CD14-positive monocyte (primary cell): Measurements from ENCODE around the gene RBM12. TPM values are rescaled to one million over a fixed set of nuclear protein-coding genes. Genes with fewer than 3 reads are reported as not detected.
A peak's percentile ranks its signal among the peaks of the same experiment; 100 is the strongest.

Experiments
- DNase-seq, 3 donors: peaks; one replicate each; pipeline ENCODE4 v3.0.0-alpha.2; 2011 to 2022
- H2AFZ ChIP-seq: 2 replicates; pipeline ENCODE4 v1.6.0; 2012; ENCODE audit warnings: mild to moderate bottlenecking, low read depth, low read length, inconsistent platforms; ENCODE audit not compliant: insufficient read depth, poor library complexity, severe bottlenecking
- H3K27ac ChIP-seq, 2 donors: 1 replicate in 1 of 2; 2 replicates in 1 of 2; pipeline ENCODE4 v1.5.1; 2012 to 2013; ENCODE audit warnings: low read length in 2 of 2, control low read depth in 1 of 2, inconsistent platforms in 1 of 2, low read depth in 1 of 2, mild to moderate bottlenecking in 1 of 2
- H3K27me3 ChIP-seq, 2 donors: one replicate each; pipeline versions ENCODE4 v1.6.0 to v1.6.1; 2011 to 2013; ENCODE audit warnings: low read length in 2 of 2; ENCODE audit not compliant: control insufficient read depth in 2 of 2, insufficient read depth in 2 of 2
- H3K36me3 ChIP-seq, 2 donors: replicated peaks in 1 of 2; 1 replicate in 1 of 2; 2 replicates in 1 of 2; pipeline versions ENCODE4 v1.5.1 to v1.6.1; 2012 to 2013; ENCODE audit warnings: low read length in 2 of 2, control low read depth in 1 of 2, inconsistent platforms in 1 of 2, mild to moderate bottlenecking in 1 of 2; ENCODE audit not compliant: insufficient read depth in 2 of 2, control insufficient read depth in 1 of 2
- H3K4me1 ChIP-seq, 2 donors: 1 replicate in 1 of 2; 2 replicates in 1 of 2; pipeline versions ENCODE4 v1.5.1 to v1.6.1; 2012 to 2013; ENCODE audit warnings: low read length in 2 of 2, control low read depth in 1 of 2, inconsistent platforms in 1 of 2, mild to moderate bottlenecking in 1 of 2, moderate library complexity in 1 of 2; ENCODE audit not compliant: insufficient read depth in 2 of 2, control insufficient read depth in 1 of 2
- H3K4me2 ChIP-seq: replicated peaks from 2 replicates; pipeline ENCODE3; 2012; ENCODE audit warnings: low read length, moderate library complexity, mild to moderate bottlenecking; ENCODE audit not compliant: poor library complexity, severe bottlenecking; ENCODE audit errors: extremely low read depth
- H3K4me3 ChIP-seq, 3 experiments: fragments of 200-600 bp in 1 of 3; sonication (generic) in 1 of 3; replicated peaks in 1 of 3; 1 replicate in 2 of 3; 2 replicates in 1 of 3; pipeline ENCODE4 v1.5.1; 2011 to 2013; ENCODE audit warnings: low read length in 3 of 3, mild to moderate bottlenecking in 3 of 3, control low read depth in 2 of 3, low read depth in 2 of 3, inconsistent platforms in 1 of 3, moderate library complexity in 1 of 3
- H3K79me2 ChIP-seq: 2 replicates; pipeline ENCODE4 v1.6.0; 2012; ENCODE audit warnings: mild to moderate bottlenecking, control low read depth, inconsistent platforms, low read length, moderate library complexity; ENCODE audit not compliant: insufficient read depth
- H3K9ac ChIP-seq: 2 replicates; pipeline ENCODE4 v1.6.0; 2017; ENCODE audit warnings: low read length, mild to moderate bottlenecking; ENCODE audit not compliant: insufficient read depth, poor library complexity, severe bottlenecking
- H3K9me3 ChIP-seq, 2 donors: replicated peaks in 1 of 2; 1 replicate in 1 of 2; 2 replicates in 1 of 2; pipeline versions ENCODE4 v1.5.1 to v1.6.1; 2012 to 2013; ENCODE audit warnings: low read length in 2 of 2, control low read depth in 1 of 2; ENCODE audit not compliant: control insufficient read depth in 1 of 2, insufficient read depth in 1 of 2
- H4K20me1 ChIP-seq: 2 replicates; pipeline ENCODE4 v1.6.0; 2012; ENCODE audit warnings: mild to moderate bottlenecking, low read length, control low read depth, moderate library complexity; ENCODE audit not compliant: insufficient read depth
- H3K27ac Mint-ChIP-seq, 7 donors: one replicate each; pipeline ENCODE4 v1.8.0; 2020; ENCODE audit warnings: mild to moderate bottlenecking in 7 of 7, mixed read lengths in 7 of 7, moderate library complexity in 6 of 7, inconsistent platforms in 2 of 7
- H3K27me3 Mint-ChIP-seq, 3 donors: one replicate each; pipeline ENCODE4 v1.8.0; 2021 to 2022; ENCODE audit warnings: low read depth in 3 of 3, mild to moderate bottlenecking in 3 of 3, mixed read lengths in 3 of 3, moderate library complexity in 3 of 3, inconsistent platforms in 1 of 3
- H3K36me3 Mint-ChIP-seq, 2 donors: one replicate each; pipeline ENCODE4 v1.8.0; 2020; ENCODE audit warnings: mixed read lengths in 2 of 2, inconsistent platforms in 1 of 2, mild to moderate bottlenecking in 1 of 2
- H3K4me1 Mint-ChIP-seq: one replicate; pipeline ENCODE4 v1.8.0; 2020; ENCODE audit warnings: mild to moderate bottlenecking, mixed read lengths
- H3K4me3 Mint-ChIP-seq, 2 donors: one replicate each; pipeline ENCODE4 v1.8.0; 2020; ENCODE audit warnings: mild to moderate bottlenecking in 2 of 2, mixed read lengths in 2 of 2, moderate library complexity in 1 of 2
- H3K9me3 Mint-ChIP-seq, 7 donors: one replicate each; pipeline ENCODE4 v1.8.0; 2020 to 2022; ENCODE audit warnings: mixed read lengths in 7 of 7, mild to moderate bottlenecking in 6 of 7, moderate library complexity in 6 of 7, inconsistent platforms in 2 of 7
- WGBS: methylation state at CpG from one replicate; pipeline ENCODE4 v1.1.5; 2013; ENCODE audit warnings: missing lambda C conversion rate; ENCODE audit not compliant: insufficient coverage; 5-methylcytosine and 5-hydroxymethylcytosine counted together
- intact Hi-C, 2 donors: fragments of 100-400 bp; cut with micrococcal nuclease; formaldehyde crosslinking; loops; one replicate each; pipeline versions ENCODE4 v1.15.0 to v1.15.1; 2023
- polyA plus RNA-seq, 3 donors: library from polyadenylated mRNA; depleted of rRNA in 1 of 3; unstranded in 2 of 3; stranded (reverse) in 1 of 3; fragments of 300-500 nt in 2 of 3; fragments of >200 nt in 1 of 3; fragmentation: Illumina TruSeq in 2 of 3; gene quantifications; 1 replicate in 2 of 3; 2 replicates in 1 of 3; pipeline ENCODE4 v1.2.3, GENCODE V29; 2012 to 2021
- TF ChIP-seq, protein P1 (sequence below): fragments of 200-600 bp; IDR thresholded peaks from one replicate; pipeline ENCODE4 v1.8.0; 2022; ENCODE audit warnings: antibody characterized with exemption, mild to moderate bottlenecking

The RBM12 gene
- polyA plus RNA-seq, 3 donors: 21.5 to 32.8 (median 30.4) TPM

DNA sequence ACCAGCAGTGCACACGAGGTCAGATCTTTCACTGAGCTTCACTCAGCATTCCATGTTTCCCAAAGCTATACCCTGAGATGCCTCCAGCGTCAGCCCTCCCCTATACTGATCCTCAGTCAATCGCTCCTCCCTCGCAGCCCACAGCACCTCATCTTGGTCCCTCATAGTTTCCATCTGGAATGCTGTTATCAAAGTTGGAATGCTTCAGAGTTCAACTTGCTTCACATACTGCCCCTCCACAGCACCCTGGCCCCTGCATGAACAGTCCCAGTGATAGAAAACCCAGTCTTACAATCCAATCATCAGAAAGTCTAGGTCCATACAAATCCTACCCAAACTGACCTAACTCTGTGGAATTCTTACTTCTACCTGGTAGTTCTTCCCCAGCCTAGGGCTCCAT, 29.0 kb downstream of the RBM12 start:
- H3K4me2 ChIP-seq: no peak overlapping the region
- H3K9ac ChIP-seq: no peak overlapping the region
- WGBS: 96% methylated on average over 4 of the region's 4 CpGs
- peaks cover 19 to 25% of the 10 kb centered on the region in 2 donors for H3K36me3 Mint-ChIP-seq
- no peaks in the 10 kb centered on the region for H3K9me3 ChIP-seq
- no peaks in the 10 kb centered on the region for H3K27me3 Mint-ChIP-seq
- H3K4me1 ChIP-seq: no peaks in the 10 kb centered on the region
- H3K4me3 Mint-ChIP-seq: no peak overlapping the region
- peak overlapping the region in 3 of 7 donors; percentile 13 to 44 (median 21) for H3K27ac Mint-ChIP-seq
- peaks cover 20 to 24% of the 10 kb centered on the region in 2 donors for H3K36me3 ChIP-seq
- H3K27ac ChIP-seq: no peak overlapping the region
- no peak for DNase-seq
- no peaks in the 10 kb centered on the region for H3K27me3 ChIP-seq
- no peak overlapping the region for H3K4me3 ChIP-seq
- TF ChIP-seq, protein P1, sequence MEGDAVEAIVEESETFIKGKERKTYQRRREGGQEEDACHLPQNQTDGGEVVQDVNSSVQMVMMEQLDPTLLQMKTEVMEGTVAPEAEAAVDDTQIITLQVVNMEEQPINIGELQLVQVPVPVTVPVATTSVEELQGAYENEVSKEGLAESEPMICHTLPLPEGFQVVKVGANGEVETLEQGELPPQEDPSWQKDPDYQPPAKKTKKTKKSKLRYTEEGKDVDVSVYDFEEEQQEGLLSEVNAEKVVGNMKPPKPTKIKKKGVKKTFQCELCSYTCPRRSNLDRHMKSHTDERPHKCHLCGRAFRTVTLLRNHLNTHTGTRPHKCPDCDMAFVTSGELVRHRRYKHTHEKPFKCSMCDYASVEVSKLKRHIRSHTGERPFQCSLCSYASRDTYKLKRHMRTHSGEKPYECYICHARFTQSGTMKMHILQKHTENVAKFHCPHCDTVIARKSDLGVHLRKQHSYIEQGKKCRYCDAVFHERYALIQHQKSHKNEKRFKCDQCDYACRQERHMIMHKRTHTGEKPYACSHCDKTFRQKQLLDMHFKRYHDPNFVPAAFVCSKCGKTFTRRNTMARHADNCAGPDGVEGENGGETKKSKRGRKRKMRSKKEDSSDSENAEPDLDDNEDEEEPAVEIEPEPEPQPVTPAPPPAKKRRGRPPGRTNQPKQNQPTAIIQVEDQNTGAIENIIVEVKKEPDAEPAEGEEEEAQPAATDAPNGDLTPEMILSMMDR: no peak
- intact Hi-C loops: no loop called here
- H4K20me1 ChIP-seq: peaks cover 72% of the 10 kb centered on the region
- H3K79me2 ChIP-seq: peaks cover 38% of the 10 kb centered on the region
- no peaks in the 10 kb centered on the region for H3K9me3 Mint-ChIP-seq
- no peak overlapping the region for H2AFZ ChIP-seq
- peaks cover 3% of the 10 kb centered on the region for H3K4me1 Mint-ChIP-seq

DNA sequence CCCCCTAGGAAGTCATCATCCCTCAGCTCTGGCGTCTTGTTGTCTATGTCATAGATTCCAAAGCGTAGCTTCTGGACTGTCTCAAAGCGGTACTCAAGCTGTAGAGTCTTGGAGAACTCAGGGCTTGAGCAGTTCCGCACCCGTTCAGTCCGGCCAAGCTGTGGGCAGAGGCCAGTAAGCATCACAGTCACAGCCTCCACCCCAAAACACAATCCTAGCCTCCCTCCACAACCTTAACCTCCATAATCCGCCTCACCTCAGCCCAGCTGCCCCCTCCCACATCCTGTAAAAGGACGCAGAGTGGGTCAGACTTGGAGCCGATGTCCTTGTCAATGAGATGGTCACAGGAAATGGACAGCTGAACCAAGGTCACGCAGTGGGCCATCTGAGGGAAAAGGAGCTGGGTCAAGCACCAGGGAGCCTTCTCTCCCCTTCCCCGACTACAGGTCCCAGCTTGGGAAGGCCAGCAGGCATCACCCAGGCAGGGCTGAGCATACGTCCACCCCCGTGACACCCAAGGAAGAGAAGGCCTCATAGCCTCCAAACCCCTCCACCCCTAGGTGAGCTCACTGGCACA, 32.1 kb downstream of the RBM12 start:
- no peak for DNase-seq
- Mint-ChIP-seq H3K9me3 (no peaks in the 10 kb centered on the region), H3K4me3 (no peak overlapping the region), H3K36me3 (peaks cover 31 to 49% of the 10 kb centered on the region in 2 donors), H3K4me1 (peaks cover 17% of the 10 kb centered on the region), H3K27me3 (peaks cover 0 to 2% (median 0%) of the 10 kb centered on the region in 3 donors), H3K27ac (peak overlapping the region in 4 of 7 donors; percentile 41 to 72 (median 51))
- H3K4me3 ChIP-seq: no peak overlapping the region
- H2AFZ ChIP-seq: no peak overlapping the region
- H3K9ac ChIP-seq: no peak overlapping the region
- H3K9me3 ChIP-seq: no peaks in the 10 kb centered on the region
- H3K36me3 ChIP-seq: peaks cover 33 to 43% of the 10 kb centered on the region in 2 donors
- WGBS: 98% methylated on average over 9 of the region's 13 CpGs
- no peaks in the 10 kb centered on the region for H3K27me3 ChIP-seq
- peaks cover 49% of the 10 kb centered on the region for H4K20me1 ChIP-seq
- H3K79me2 ChIP-seq: peaks cover 23% of the 10 kb centered on the region
- no peak overlapping the region for H3K27ac ChIP-seq
- peaks cover 11% of the 10 kb centered on the region in 2 donors for H3K4me1 ChIP-seq
- TF ChIP-seq, protein P1: no peak
- no peak overlapping the region for H3K4me2 ChIP-seq
- intact Hi-C loops: no loop called here
